HEK293 (cell line): ENCODE data around the gene LYPD5.

ENCODE experiments used
- EGR2 ChIP-seq: fragments of 450-650 bp; formaldehyde crosslinking; IDR thresholded peaks from 2 replicates; pipeline ENCODE4 v1.5.1; 2016; ENCODE audit warnings: low read depth, missing biosample characterization, missing genetic modification characterization
- TCF7L2 ChIP-seq: IDR thresholded peaks from 2 replicates; pipeline ENCODE4 v1.6.1; 2011; ENCODE audit warnings: low read depth, mild to moderate bottlenecking, inconsistent platforms, low read length, moderate library complexity, borderline replicate concordance
- YY1 ChIP-seq: fragments of 450-650 bp; formaldehyde crosslinking; IDR thresholded peaks from 2 replicates; pipeline ENCODE4 v1.5.1; 2018; ENCODE audit warnings: missing biosample characterization, missing genetic modification characterization
- ZFP37 ChIP-seq: fragments of 450-650 bp; formaldehyde crosslinking; IDR thresholded peaks from 2 replicates; pipeline ENCODE4 v1.5.1; 2016; ENCODE audit warnings: missing biosample characterization, missing genetic modification characterization
- ZNF114 ChIP-seq: fragments of 450-650 bp; formaldehyde crosslinking; IDR thresholded peaks from 2 replicates; pipeline ENCODE4 v1.5.0; 2017; ENCODE audit warnings: missing biosample characterization, missing genetic modification characterization
- ZNF121 ChIP-seq: fragments of 450-650 bp; formaldehyde crosslinking; IDR thresholded peaks from 2 replicates; pipeline ENCODE4 v1.5.1; 2016; ENCODE audit warnings: missing biosample characterization, missing genetic modification characterization
- ZNF175 ChIP-seq: fragments of 450-650 bp; formaldehyde crosslinking; IDR thresholded peaks from 2 replicates; pipeline ENCODE4 v1.5.1; 2016; ENCODE audit warnings: missing biosample characterization, missing genetic modification characterization
- ZNF341 ChIP-seq: fragments of 450-650 bp; formaldehyde crosslinking; IDR thresholded peaks from 2 replicates; pipeline ENCODE4; 2016; ENCODE audit warnings: low read depth, missing biosample characterization, missing genetic modification characterization
- ZNF792 ChIP-seq: fragments of 450-650 bp; formaldehyde crosslinking; IDR thresholded peaks from 2 replicates; pipeline ENCODE4 v1.5.1; 2016; ENCODE audit warnings: missing biosample characterization, missing genetic modification characterization
- ZXDB ChIP-seq: fragments of 450-650 bp; formaldehyde crosslinking; IDR thresholded peaks from 2 replicates; pipeline ENCODE4 v1.5.1; 2016; ENCODE audit warnings: missing biosample characterization, missing genetic modification characterization
- TF ChIP-seq, protein P1 (sequence below): fragments of 450-650 bp; formaldehyde crosslinking; IDR thresholded peaks from 2 replicates; pipeline ENCODE4 v1.5.1; 2016; ENCODE audit warnings: missing biosample characterization, missing genetic modification characterization
- TF ChIP-seq, protein P2 (sequence below): fragments of 450-650 bp; formaldehyde crosslinking; IDR thresholded peaks from 2 replicates; pipeline ENCODE4 v1.5.1; 2016; ENCODE audit warnings: missing biosample characterization, missing genetic modification characterization

DNA sequence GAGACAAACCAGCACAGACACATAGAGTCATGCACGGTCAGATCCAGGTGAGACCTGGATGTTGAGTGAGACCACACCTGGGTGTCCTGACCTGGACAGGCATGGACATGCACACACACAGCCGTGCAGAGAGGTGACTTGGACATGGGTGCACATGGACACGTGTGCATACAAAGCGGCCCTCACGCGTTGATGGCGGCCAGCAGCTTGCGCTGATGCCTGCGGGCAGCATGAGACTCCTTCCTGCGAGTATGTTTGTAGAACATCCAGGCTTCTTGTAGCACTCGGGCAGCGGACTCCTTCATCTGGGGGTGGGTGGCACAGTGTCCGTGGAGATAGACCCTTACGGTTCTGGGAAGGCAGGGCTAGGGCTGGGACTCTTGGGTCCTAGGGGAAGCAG, 33.0 kb downstream of the LYPD5 start:
- TF ChIP-seq, protein P1, sequence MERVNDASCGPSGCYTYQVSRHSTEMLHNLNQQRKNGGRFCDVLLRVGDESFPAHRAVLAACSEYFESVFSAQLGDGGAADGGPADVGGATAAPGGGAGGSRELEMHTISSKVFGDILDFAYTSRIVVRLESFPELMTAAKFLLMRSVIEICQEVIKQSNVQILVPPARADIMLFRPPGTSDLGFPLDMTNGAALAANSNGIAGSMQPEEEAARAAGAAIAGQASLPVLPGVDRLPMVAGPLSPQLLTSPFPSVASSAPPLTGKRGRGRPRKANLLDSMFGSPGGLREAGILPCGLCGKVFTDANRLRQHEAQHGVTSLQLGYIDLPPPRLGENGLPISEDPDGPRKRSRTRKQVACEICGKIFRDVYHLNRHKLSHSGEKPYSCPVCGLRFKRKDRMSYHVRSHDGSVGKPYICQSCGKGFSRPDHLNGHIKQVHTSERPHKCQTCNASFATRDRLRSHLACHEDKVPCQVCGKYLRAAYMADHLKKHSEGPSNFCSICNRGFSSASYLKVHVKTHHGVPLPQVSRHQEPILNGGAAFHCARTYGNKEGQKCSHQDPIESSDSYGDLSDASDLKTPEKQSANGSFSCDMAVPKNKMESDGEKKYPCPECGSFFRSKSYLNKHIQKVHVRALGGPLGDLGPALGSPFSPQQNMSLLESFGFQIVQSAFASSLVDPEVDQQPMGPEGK, result no peak
- TF ChIP-seq ZFP37 (tag by site-specific recombination), result no peak
- TF ChIP-seq, protein P2, sequence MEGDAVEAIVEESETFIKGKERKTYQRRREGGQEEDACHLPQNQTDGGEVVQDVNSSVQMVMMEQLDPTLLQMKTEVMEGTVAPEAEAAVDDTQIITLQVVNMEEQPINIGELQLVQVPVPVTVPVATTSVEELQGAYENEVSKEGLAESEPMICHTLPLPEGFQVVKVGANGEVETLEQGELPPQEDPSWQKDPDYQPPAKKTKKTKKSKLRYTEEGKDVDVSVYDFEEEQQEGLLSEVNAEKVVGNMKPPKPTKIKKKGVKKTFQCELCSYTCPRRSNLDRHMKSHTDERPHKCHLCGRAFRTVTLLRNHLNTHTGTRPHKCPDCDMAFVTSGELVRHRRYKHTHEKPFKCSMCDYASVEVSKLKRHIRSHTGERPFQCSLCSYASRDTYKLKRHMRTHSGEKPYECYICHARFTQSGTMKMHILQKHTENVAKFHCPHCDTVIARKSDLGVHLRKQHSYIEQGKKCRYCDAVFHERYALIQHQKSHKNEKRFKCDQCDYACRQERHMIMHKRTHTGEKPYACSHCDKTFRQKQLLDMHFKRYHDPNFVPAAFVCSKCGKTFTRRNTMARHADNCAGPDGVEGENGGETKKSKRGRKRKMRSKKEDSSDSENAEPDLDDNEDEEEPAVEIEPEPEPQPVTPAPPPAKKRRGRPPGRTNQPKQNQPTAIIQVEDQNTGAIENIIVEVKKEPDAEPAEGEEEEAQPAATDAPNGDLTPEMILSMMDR (tag by site-specific recombination), result no peak
- no peak for TF ChIP-seq ZNF341
- no peak for TF ChIP-seq ZNF114 (tag by site-specific recombination)
- TF ChIP-seq YY1 (tag by site-specific recombination), result no peak
- no peak for TF ChIP-seq ZNF175 (tag by site-specific recombination)
- no peak for TF ChIP-seq ZNF121
- no peak for TF ChIP-seq ZXDB
- no peak for TF ChIP-seq EGR2 (tag by site-specific recombination)
- no peak for TF ChIP-seq ZNF792 (tag by site-specific recombination)
- no peak for TF ChIP-seq TCF7L2
